GM12801 (cell line): Measurements from ENCODE around the gene LRP2.

Experiments
- TF ChIP-seq, protein P1 (sequence below): IDR thresholded peaks from one replicate; pipeline ENCODE4 v1.5.1; 2011; ENCODE audit warnings: control low read depth; ENCODE audit not compliant: insufficient read length; ENCODE audit errors: extremely low read depth

Gene LRP2

DNA sequence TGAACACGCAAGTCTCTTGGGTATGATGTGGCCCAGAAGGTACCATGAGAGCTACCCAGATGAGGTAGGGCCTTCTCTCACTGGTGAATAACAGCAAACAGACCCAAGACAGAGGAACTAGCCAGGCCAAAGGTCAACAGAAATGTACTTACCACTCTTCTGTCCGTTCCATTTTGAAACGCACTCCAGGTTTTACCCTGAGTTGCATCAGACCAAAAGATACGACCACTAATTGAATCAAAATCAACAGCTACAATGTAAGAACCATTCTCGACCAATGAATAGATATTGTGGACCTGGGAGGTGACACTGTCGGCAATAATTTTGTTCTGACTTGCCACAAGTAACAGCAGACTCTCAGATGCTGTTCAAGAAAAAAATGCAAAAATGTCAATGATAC is 124.4 kb downstream of the LRP2 start:
- TF ChIP-seq, protein P1, sequence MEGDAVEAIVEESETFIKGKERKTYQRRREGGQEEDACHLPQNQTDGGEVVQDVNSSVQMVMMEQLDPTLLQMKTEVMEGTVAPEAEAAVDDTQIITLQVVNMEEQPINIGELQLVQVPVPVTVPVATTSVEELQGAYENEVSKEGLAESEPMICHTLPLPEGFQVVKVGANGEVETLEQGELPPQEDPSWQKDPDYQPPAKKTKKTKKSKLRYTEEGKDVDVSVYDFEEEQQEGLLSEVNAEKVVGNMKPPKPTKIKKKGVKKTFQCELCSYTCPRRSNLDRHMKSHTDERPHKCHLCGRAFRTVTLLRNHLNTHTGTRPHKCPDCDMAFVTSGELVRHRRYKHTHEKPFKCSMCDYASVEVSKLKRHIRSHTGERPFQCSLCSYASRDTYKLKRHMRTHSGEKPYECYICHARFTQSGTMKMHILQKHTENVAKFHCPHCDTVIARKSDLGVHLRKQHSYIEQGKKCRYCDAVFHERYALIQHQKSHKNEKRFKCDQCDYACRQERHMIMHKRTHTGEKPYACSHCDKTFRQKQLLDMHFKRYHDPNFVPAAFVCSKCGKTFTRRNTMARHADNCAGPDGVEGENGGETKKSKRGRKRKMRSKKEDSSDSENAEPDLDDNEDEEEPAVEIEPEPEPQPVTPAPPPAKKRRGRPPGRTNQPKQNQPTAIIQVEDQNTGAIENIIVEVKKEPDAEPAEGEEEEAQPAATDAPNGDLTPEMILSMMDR: no peak

DNA sequence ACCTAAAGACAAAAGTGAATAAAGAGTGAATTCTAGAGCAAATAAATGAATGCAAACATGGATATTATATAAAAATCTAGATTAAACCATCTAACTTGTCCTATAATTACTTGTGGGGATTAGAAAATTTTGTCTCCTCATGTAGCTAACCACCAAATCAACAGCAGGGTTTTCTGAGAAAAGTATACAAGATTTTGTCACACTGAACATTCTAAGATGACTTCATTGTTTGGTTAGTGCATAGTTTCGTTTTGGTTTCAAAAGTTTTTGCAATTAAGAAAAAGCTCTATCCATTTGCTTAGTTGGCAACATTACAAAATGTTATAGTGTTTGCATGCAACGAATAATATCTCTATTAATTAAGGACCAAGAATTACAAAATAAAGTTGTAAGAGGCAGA is 125.0 kb downstream of the LRP2 start:
- TF ChIP-seq, protein P1: no peak

DNA sequence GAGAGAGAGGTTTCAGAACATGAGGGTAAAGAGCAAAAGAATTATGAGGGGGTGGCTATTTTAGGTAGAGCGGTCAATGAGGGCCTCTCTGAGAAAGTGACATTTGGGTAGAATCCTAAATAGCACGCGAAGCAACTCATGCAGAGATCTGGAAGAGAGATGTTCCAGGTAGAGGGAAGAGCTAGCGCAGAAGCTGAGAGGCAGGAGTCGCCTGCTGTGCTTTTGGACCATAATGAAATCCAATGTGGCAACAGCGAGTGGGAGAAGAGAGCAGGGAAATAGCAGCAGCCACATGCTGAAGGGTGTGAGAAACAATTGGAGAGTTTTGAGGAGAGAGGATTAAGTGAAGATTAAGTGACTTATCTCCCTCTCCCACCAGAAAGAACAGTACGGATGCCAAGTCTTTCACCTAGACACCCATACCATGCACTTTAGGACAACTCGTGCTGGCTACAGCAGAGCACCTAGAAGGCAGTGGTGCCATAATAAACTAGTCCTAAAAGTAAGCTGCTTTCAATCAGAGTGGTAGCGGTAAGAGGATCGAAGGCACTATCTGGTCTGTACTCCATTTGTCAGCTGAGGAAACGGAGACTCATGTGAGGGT is 129.7 kb downstream of the LRP2 start:
- TF ChIP-seq, protein P1: no peak

DNA sequence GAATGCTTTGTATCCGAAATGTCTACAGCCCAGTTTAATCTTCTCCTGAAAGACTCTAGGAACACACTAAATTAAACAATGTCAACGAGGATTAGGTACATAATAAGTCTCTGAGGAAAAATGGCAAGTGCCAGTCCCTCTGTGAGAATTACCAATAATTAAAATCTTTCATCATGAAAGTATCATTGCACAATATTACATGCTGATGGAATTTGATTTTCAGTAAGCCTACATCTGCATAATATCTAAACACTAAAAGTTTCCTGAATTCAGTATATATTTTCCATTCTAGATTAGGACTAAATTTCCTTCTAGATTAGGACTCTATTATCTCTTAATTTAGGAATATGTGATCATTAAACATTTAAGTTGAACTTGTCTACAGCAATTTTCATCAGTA is 132.1 kb downstream of the LRP2 start:
- TF ChIP-seq, protein P1: no peak

DNA sequence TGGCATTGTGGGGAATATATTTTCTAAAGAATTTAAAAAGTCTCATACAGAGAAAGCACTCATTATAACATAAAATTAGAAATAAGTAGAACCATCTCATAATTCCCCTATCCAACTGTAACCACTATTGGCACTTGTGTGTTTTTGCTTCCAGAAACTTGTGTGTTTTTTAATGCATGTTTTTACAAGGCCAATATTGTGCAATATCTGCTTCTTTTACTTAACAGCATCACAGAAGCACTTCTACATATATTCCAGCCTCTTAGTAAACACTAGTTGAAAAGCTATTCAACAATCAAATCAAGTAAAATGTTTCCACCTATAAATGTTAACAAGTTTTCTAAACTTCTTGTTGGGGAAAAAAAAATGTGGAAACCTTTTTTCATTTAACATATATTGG is 132.7 kb downstream of the LRP2 start:
- TF ChIP-seq, protein P1: no peak

DNA sequence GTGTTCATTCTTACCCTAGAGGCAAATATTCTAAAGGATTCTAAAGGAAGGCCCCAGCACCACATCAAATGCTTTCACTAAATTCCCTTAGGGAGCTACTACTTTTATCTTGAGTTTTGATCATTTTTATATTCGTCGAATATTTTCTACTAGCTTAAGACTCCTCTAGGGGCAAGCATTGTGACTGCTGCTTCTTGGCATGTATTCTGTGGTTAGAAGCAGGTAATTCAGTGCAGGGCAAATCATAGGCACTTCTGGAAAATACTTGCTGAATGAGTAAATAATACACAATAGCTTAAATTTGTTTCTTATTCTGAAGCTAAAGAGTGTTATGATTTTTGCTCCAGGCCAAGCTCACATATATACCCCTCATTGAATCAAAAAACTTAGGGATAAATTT is 136.4 kb downstream of the LRP2 start:
- TF ChIP-seq, protein P1: no peak

DNA sequence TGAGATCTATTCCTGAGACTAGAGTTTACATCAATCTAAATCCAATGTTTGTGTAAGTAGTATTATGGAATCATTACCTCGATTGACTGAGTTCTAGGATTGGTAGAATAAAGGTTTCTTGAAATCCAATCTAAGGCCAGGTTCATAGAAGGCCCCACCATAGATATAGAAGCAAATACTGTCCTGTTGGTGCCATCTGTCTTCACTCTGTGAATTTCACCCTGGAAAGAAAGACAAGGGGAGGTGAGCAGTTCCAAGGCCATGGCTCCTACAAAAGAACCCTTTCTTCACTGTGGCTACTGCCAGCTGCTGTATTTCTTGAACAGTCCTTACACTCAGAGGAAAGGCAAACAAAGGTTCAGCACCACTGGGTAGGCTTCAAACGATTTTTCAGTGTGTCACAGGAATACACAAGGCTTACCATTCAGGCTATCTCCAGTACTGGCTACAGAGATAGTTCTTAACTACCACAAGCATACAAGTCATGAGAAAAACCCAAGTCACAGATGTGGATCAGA is 137.0 kb downstream of the LRP2 start:
- TF ChIP-seq, protein P1: no peak

DNA sequence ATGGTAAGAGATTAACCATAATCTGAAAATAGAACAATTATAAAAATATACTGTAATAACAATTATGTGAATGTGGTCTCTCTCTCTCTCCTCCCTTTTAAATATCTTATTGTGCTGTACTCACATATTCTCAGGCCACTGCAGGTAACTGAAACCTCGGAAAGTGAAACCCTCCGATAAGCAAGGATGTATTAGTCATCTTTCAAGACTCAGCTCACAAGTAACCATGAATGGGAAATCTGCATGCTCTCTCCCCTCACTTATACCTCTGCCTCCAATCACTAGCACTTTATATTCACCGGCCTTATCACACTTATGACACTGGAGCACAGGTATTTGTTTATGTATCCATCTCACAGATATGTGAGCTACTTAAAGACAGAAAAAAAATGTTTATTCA is 139.7 kb downstream of the LRP2 start:
- TF ChIP-seq, protein P1: no peak
